Breast epithelium (tissue), 4 donors: ENCODE measurements around the gene ZNF398. TPM values are rescaled to one million over a fixed set of nuclear protein-coding genes. Genes with fewer than 3 reads are reported as not detected.

ENCODE experiments used
- DNase-seq, 2 donors: peaks; one replicate each; pipeline ENCODE4 v3.0.0-alpha.2; 2019; ENCODE audit warnings: low spot score in 2 of 2
- H3K27ac ChIP-seq, 2 donors: fragments of 200-600 bp; sonication (generic) in 1 of 2; one replicate each; pipeline ENCODE4 v1.5.1; 2016 to 2019; ENCODE audit warnings: mild to moderate bottlenecking in 1 of 2
- H3K27me3 ChIP-seq, 2 donors: fragments of 200-600 bp; sonication (generic) in 1 of 2; one replicate each; pipeline versions ENCODE4 v1.5.1 to v1.6.0; 2017 to 2019; ENCODE audit warnings: control low read depth in 1 of 2, mild to moderate bottlenecking in 1 of 2
- H3K36me3 ChIP-seq: fragments of 200-600 bp; one replicate; pipeline ENCODE4 v1.5.1; 2019
- H3K4me1 ChIP-seq, 2 donors: fragments of 200-600 bp; sonication (generic); one replicate each; pipeline ENCODE4 v1.5.1; 2016 to 2019; ENCODE audit warnings: control low read depth in 1 of 2
- H3K4me3 ChIP-seq, 3 donors: fragments of 200-600 bp; sonication (generic); 1 replicate in 2 of 3; 2 replicates in 1 of 3; pipeline ENCODE4 v1.5.1; 2016 to 2019; ENCODE audit warnings: mild to moderate bottlenecking in 3 of 3, moderate library complexity in 2 of 3
- H3K9me3 ChIP-seq, 2 donors: fragments of 200-600 bp; sonication (generic) in 1 of 2; one replicate each; pipeline ENCODE4 v1.5.1; 2016 to 2019; ENCODE audit warnings: control low read depth in 1 of 2
- CTCF ChIP-seq, 3 donors: fragments of 450-650 bp; IDR thresholded peaks; one replicate each; pipeline ENCODE4 v1.5.1; 2016 to 2017; ENCODE audit warnings: antibody characterized with exemption in 3 of 3, mild to moderate bottlenecking in 3 of 3, moderate library complexity in 3 of 3
- POLR2A ChIP-seq: fragments of 450-650 bp; IDR thresholded peaks from one replicate; pipeline ENCODE4 v1.6.1; 2016; ENCODE audit warnings: antibody characterized with exemption, mild to moderate bottlenecking, moderate library complexity
- POLR2AphosphoS5 ChIP-seq, 3 donors: sonication (generic); formaldehyde crosslinking; IDR thresholded peaks; one replicate each; pipeline ENCODE4 v1.6.1; 2017; ENCODE audit warnings: antibody characterized with exemption in 3 of 3
- intact Hi-C: fragments of 100-400 bp; cut with DNase I; formaldehyde crosslinking; loops from one replicate; pipeline ENCODE4 v1.15.1; 2023; ENCODE audit warnings: low total_unique reads
- total RNA-seq, 3 donors: library from RNA; depleted of rRNA; stranded (reverse); fragments of >200 nt; gene quantifications; one replicate each; pipeline ENCODE4 v1.1.0, GENCODE V29; 2016

ZNF398 gene
- 10 to 100 TPM; 17.3 to 25.9 (median 22.9) TPM for total RNA-seq

- Histone ChIP-seq H3K27me3 (no peaks in the 10 kb centered on the region), H3K9me3 (no peaks in the 10 kb centered on the region), H3K27ac (peak within 1 kb of the TSS; percentile 85 to 95), H3K4me3 (peak within 1 kb of the TSS; percentile 74 to 91 (median 82)), H3K36me3 (no peaks in the 10 kb centered on the region), H3K4me1 (no peaks in the 10 kb centered on the region)
- intact Hi-C loops = no loop called here
- peak in 2 of 3 donors; percentile 18 to 24 for TF ChIP-seq POLR2AphosphoS5 (IDR thresholded peaks at IDR 0.05)
- no peak for TF ChIP-seq POLR2A
- peak in 2 of 3 donors; percentile 36 to 60 for TF ChIP-seq CTCF (IDR thresholded peaks at IDR 0.05)
- DNase-seq = peak; percentile 37 to 66
Observed at GRCh38 chr7:149147072-149147751, at the start of gene ZNF398. TSS of gene ZNF398 (plus strand) at chr7:149147453. CDS start at chr7:149147743, 290 bp downstream.

- no peaks in the 10 kb centered on the region for H3K4me1 ChIP-seq
- intact Hi-C loops = no loop called here
Observed at GRCh38 chr7:149099058-149099457, 48.2 kb upstream of the ZNF398 start.

GRCh38 chr7:149100821-149101220 lies 46.4 kb upstream of the ZNF398 start:
- Histone ChIP-seq H3K9me3 (no peaks in the 10 kb centered on the region), H3K27me3 (no peaks in the 10 kb centered on the region), H3K4me3 (no peak overlapping the region), H3K27ac (no peak overlapping the region), H3K4me1 (no peaks in the 10 kb centered on the region), H3K36me3 (no peaks in the 10 kb centered on the region)
- DNase-seq = no peak
- intact Hi-C loops = no loop called here
- TF ChIP-seq POLR2AphosphoS5 (IDR thresholded peaks at IDR 0.05) (no peak), CTCF (IDR thresholded peaks at IDR 0.05) (no peak), POLR2A (no peak)

More at GRCh38 chr7:149099058-149099457, 48.2 kb upstream of the ZNF398 start:
- Histone ChIP-seq H3K27me3 (no peaks in the 10 kb centered on the region), H3K27ac (no peak overlapping the region), H3K4me3 (no peak overlapping the region), H3K9me3 (no peaks in the 10 kb centered on the region), H3K36me3 (no peaks in the 10 kb centered on the region)
- DNase-seq = no peak
- TF ChIP-seq POLR2A = no peak
- TF ChIP-seq POLR2AphosphoS5 (IDR thresholded peaks at IDR 0.05) = no peak
- no peak for TF ChIP-seq CTCF (IDR thresholded peaks at IDR 0.05)

- no peak for DNase-seq
- H3K36me3 ChIP-seq = no peaks in the 10 kb centered on the region
- intact Hi-C loops = no loop called here
- no peaks in the 10 kb centered on the region for H3K4me1 ChIP-seq
- H3K27me3 ChIP-seq = no peaks in the 10 kb centered on the region
- no peak overlapping the region for H3K27ac ChIP-seq
- H3K4me3 ChIP-seq = no peak overlapping the region
- H3K9me3 ChIP-seq = no peaks in the 10 kb centered on the region
- TF ChIP-seq CTCF (IDR thresholded peaks at IDR 0.05) (no peak), POLR2AphosphoS5 (IDR thresholded peaks at IDR 0.05) (no peak), POLR2A (no peak)
Observed at GRCh38 chr7:149102666-149103065, 44.6 kb upstream of the ZNF398 start.

GRCh38 chr7:149103424-149103823 lies 43.8 kb upstream of the ZNF398 start:
- Histone ChIP-seq H3K4me3 (no peak overlapping the region), H3K4me1 (no peaks in the 10 kb centered on the region), H3K36me3 (no peaks in the 10 kb centered on the region), H3K9me3 (no peaks in the 10 kb centered on the region), H3K27ac (no peak overlapping the region), H3K27me3 (no peaks in the 10 kb centered on the region)
- no peak for DNase-seq
- intact Hi-C loops = no loop called here
- no peak for TF ChIP-seq POLR2A
- TF ChIP-seq POLR2AphosphoS5 (IDR thresholded peaks at IDR 0.05) = no peak
- TF ChIP-seq CTCF (IDR thresholded peaks at IDR 0.05) = no peak
